OCI-M2 (cell line): Measurements from ENCODE around the gene FHIT.
"Not testable (repeated sequence)": the region's sequence is repeated elsewhere in the genome, so short reads cannot be mapped to it uniquely, and the experiment has no call there.

Experiments used
- DNase-seq: peaks from one replicate; lab custom pipeline; 2025; ENCODE audit not compliant: unreplicated experiment; lab: John Stamatoyannopoulos, UW

The FHIT gene

DNA sequence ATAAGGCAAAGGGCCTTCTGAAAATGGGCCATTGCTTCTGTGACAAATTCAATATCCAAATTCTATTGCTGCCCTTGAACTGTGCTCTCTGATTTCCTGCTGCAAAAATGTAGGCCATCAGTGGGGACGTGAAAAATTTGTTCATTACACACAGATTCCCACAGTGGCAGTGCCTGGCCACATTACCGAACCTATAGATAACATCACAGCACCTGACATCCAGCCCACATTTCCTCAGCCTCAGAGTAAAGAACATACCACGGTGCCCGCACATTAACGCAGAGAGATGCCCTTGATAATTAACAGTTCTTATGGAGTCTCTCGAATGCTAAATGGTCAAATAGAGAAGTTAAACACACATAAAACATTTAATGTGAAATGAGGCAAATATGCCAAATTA lies 1269.9 kb downstream of the FHIT start:
- no peak for DNase-seq

GRCh38 chr3:59980576-59980975 lies 1270.7 kb downstream of the FHIT start:
- no peak for DNase-seq

DNA sequence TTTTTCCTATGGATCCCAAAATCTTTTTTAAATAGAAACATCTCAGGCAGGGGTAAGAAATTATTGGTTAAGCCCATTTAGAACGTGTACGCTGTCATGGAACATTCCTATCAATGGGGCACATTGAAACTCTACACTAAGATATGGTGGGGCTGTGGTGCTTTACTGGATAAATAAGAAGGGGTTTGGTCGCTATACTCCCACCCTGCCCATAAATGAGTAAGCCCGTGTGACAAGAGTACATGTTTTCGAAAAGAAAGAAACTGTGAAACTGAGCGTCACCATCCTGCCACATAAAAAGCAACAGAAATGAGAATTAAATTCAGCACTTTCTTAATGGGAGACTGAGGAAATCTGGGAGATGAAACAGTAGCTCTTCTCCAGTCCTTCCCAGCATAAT lies 1271.7 kb downstream of the FHIT start:
- DNase-seq: no peak

GRCh38 chr3:59978979-59979378 lies 1272.3 kb downstream of the FHIT start:
- no peak for DNase-seq

GRCh38 chr3:59970796-59971195 lies 1280.5 kb downstream of the FHIT start:
- DNase-seq: no peak

DNA sequence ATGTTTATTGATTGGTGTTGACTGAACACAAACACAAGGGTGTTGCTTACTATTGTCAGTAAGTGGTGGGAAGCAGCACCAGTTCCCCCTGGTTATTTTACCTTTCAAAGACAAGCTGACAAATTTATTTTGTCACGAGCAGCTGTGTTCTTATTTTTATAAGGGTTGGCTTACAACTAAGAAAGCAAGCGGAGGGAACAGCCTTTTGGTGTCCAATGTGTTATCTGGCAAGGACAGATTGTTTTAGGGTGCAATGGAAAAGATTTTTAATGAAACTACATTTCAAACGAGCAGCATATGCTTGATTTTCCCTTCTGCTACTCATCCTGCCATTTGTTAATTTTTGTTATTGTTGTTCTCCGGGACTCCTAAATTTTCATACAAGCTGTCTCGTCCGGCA lies 1280.9 kb downstream of the FHIT start:
- DNase-seq: no peak

- DNase-seq: no peak
These were observed 1282.7 kb downstream of the FHIT start for GRCh38 chr3:59968513-59969045.

GRCh38 chr3:59963676-59964075 lies 1287.6 kb downstream of the FHIT start:
- no peak for DNase-seq

GRCh38 chr3:59957150-59957549 lies 1294.1 kb downstream of the FHIT start:
- no peak for DNase-seq

DNA sequence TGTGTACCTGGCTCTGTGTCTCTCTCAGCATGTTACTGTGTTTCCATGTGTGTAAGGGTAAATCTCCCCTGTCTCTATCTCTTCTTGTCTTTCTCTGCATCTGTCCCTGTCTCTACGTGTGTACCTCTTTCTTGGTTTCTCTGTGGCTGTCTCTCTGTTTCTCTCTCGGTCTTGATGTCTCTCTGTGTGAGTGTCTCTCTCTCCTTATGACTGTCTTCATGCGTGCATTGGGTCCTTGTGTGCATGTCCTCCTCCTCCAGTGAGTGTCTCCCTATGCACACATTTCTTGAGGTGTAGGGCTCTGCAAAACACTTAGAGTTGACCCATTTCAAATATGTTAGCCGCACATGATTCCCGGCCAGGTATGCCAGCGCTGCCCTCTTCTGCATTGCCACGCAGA lies 1298.1 kb downstream of the FHIT start:
- DNase-seq: no peak

- no peak for DNase-seq
These were observed 1301.9 kb downstream of the FHIT start for GRCh38 chr3:59949311-59949710.

DNA sequence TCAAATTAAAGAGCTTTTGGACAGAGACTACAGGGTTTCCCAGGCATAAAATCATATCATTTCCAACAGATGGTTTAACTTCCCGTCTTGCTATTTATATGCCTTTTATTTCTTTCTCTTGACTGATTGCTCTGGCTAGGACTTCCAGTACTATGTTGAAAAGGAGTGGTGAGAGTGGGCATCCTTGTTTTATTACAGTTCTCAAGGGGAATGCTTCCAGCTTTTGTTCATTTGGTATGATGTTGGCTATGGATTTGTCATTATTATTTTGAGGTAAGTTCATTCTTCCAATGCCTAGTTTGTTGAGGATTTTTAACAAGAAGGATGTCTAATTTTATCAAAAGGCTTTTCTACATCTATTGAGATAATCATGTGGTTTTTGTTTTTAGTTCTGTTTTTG lies 1304.9 kb downstream of the FHIT start:
- DNase-seq: no peak

- no peak for DNase-seq
These were observed 1310.5 kb downstream of the FHIT start for GRCh38 chr3:59940718-59941117.

- DNase-seq: no peak
These were observed 1311.3 kb downstream of the FHIT start for GRCh38 chr3:59939826-59940426.

- DNase-seq: no peak
These were observed 1312.4 kb downstream of the FHIT start for GRCh38 chr3:59938828-59939227.

DNA sequence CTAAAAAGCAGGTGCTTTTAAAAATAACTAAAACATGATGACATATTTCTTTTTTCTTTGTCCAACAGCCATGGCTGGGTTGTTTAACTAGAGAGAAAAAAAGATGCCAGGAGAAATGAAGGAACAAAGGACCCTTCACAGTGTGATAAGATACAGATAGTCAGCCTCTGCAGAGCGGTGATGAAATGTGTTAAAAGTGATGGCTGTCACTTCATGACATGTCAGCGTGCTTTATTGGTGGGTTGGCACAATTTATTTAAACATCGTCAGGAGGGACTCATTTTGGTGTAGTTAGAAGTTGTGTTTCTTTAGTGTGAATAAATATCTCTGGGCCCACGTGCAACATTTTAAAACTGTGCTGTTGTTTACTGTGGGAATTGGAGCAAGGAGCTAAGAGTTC lies 1314.1 kb downstream of the FHIT start:
- DNase-seq: no peak

- no peak for DNase-seq
These were observed 1314.8 kb downstream of the FHIT start for GRCh38 chr3:59936472-59936871.

DNA sequence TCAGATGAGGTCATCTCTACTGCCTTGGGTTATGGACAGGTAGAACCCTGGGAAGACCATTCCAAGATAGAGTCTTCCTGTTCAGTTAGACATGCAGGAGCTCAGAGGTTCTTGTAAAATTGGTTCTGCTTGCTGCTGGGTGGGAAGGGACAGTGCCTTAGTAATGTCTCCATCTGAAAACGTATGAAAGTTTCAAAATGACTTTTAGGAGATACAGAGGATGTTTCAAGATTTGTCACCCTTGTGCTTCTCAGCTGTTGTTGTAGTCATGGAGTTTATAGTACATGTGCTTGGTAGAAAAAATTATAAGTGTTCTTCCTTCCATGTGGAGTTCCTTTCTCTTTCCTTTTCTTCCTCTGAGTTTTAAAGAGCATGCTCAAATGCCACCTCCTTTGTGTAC lies 1316.2 kb downstream of the FHIT start:
- DNase-seq: no peak

DNA sequence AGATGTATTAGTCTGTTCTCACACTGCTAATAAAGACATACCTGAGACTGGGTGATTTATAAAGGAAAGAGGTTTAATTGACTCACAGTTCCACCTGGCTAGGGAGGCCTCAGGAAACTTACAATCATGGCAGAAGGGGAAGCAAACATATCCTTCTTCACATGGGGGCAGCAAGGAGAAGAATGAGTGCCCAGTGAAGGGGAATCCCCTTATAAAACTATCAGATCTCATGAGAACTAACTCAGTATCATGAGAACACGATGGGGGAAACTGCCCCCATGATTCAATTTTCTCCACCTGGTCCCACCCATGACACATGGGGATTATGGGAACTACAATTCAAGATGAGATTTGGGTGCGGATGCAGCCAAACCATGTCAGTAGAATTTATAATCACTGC lies 1316.7 kb downstream of the FHIT start:
- not testable (repeated sequence) for DNase-seq

DNA sequence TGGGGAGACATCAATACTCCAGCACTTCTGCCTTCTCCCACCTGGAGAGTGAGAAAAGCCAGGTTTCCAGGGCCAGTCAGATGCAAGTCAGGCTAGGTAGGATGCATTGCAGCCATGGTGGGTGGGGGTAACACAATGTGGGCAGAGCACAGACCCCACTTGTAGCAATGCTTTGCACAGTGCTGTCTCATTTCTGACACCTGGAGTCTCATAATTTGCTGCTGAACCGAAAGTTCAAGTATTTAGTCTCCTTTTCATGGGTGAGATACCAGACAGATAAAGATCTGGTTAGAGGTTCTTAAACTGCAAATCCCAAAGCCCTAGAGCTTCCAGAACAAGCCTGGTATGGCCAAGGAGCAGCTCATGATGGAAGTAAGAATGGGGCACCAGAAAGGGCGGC lies 1321.1 kb downstream of the FHIT start:
- no peak for DNase-seq

GRCh38 chr3:59927056-59927455 lies 1324.2 kb downstream of the FHIT start:
- no peak for DNase-seq

- DNase-seq: no peak
These were observed 1325.3 kb downstream of the FHIT start for GRCh38 chr3:59925946-59926345.

GRCh38 chr3:59922192-59922591 lies 1329.1 kb downstream of the FHIT start:
- no peak for DNase-seq
